Testis (tissue), 2 donors: Measurements from ENCODE around the gene HMCN2.

Experiments used
- CTCF ChIP-seq, 3 experiments: fragments of 450-650 bp in 2 of 3; fragments of 200-600 bp in 1 of 3; sonication (generic) in 1 of 3; IDR thresholded peaks; one replicate each; pipeline ENCODE4 v1.5.1; 2016 to 2019; ENCODE audit warnings: antibody characterized with exemption in 3 of 3, mild to moderate bottlenecking in 2 of 3, moderate library complexity in 1 of 3
- POLR2A ChIP-seq: fragments of 450-650 bp; IDR thresholded peaks from one replicate; pipeline ENCODE4 v1.6.1; 2017; ENCODE audit warnings: antibody characterized with exemption, mild to moderate bottlenecking, moderate library complexity

- TF ChIP-seq CTCF (IDR thresholded peaks at IDR 0.05) (no peak), POLR2A (no peak)
Observed at GRCh38 chr9:130414910-130415746, 149.6 kb downstream of the HMCN2 start.
